Cardiac muscle cell (in vitro differentiated cells and primary cell): ENCODE results near the gene PATE4. TPM values are rescaled to one million over a fixed set of nuclear protein-coding genes. Genes with fewer than 3 reads are reported as not detected.
"Not testable (repeated sequence)": the region's sequence is repeated elsewhere in the genome, so short reads cannot be mapped to it uniquely, and the experiment has no call there.

Experiments used
- DNase-seq, 2 donors: peaks; one replicate each; pipeline versions ENCODE4 v3.0.0 to v3.0.0-alpha.2; 2010 to 2017; ENCODE audit warnings: low read depth in 1 of 2, low spot score in 1 of 2
- H3K27ac ChIP-seq: fragments of 200-600 bp; sonication (generic); 2 replicates; pipeline ENCODE4 v1.5.1; 2016
- H3K27me3 ChIP-seq: fragments of 200-600 bp; sonication (generic); 2 replicates; pipeline ENCODE4 v1.6.0; 2016; ENCODE audit warnings: control low read depth
- H3K36me3 ChIP-seq: fragments of 200-600 bp; sonication (generic); 2 replicates; pipeline ENCODE4 v1.5.1; 2016; ENCODE audit warnings: control low read depth
- H3K4me1 ChIP-seq: fragments of 200-600 bp; sonication (generic); 2 replicates; pipeline ENCODE4 v1.8.1; 2017; ENCODE audit warnings: low read depth, mild to moderate bottlenecking, mixed run types
- H3K4me3 ChIP-seq: fragments of 200-600 bp; sonication (generic); 2 replicates; pipeline ENCODE4 v1.5.1; 2016; ENCODE audit warnings: mild to moderate bottlenecking
- H3K9me3 ChIP-seq: fragments of 200-600 bp; sonication (generic); 2 replicates; pipeline ENCODE4 v1.5.1; 2017; ENCODE audit warnings: low read depth, mild to moderate bottlenecking, control low read depth
- CTCF ChIP-seq: IDR thresholded peaks from 2 replicates; pipeline ENCODE4 v1.5.1; 2012; ENCODE audit warnings: low read depth, mild to moderate bottlenecking, low read length
- polyA plus RNA-seq: library from polyadenylated mRNA; unstranded; fragments of >200 nt; fragmentation: Nextera tagmentation; extraction: Ambion mirVana; gene quantifications from 2 replicates; pipeline ENCODE4 v1.2.1, GENCODE V29; 2016
- total RNA-seq: library from RNA; depleted of rRNA; stranded (reverse); fragments of >200 nt; gene quantifications from 2 replicates; pipeline ENCODE4 v1.2.3, GENCODE V29; 2016

PATE4 gene
- total and polyA plus RNA-seq, 2 experiments from 2014 or later: not detected

- Histone ChIP-seq H3K27me3 (no peaks in the 10 kb centered on the region), H3K9me3 (peaks cover 5% of the 10 kb centered on the region), H3K36me3 (no peaks in the 10 kb centered on the region), H3K4me1 (no peaks in the 10 kb centered on the region), H3K27ac (no peak overlapping the region), H3K4me3 (no peak overlapping the region)
- no peak for TF ChIP-seq CTCF
- no peak for DNase-seq
Observed at GRCh38 chr11:125799808-125800207, 33.3 kb upstream of the PATE4 start.

GRCh38 chr11:125802387-125802786 lies 30.7 kb upstream of the PATE4 start:
- no peak overlapping the region for H3K27ac ChIP-seq
- H3K4me1 ChIP-seq: no peaks in the 10 kb centered on the region
- TF ChIP-seq CTCF: no peak
- H3K36me3 ChIP-seq: no peaks in the 10 kb centered on the region
- no peaks in the 10 kb centered on the region for H3K27me3 ChIP-seq
- peaks cover 5% of the 10 kb centered on the region for H3K9me3 ChIP-seq
- DNase-seq: no peak
- no peak overlapping the region for H3K4me3 ChIP-seq

- H3K36me3 ChIP-seq: no peaks in the 10 kb centered on the region
- H3K27me3 ChIP-seq: no peaks in the 10 kb centered on the region
- H3K9me3 ChIP-seq: no peaks in the 10 kb centered on the region
- H3K27ac ChIP-seq: no peak overlapping the region
- no peak for TF ChIP-seq CTCF
- peak in 1 of 2 donors; percentile 37 for DNase-seq
- no peaks in the 10 kb centered on the region for H3K4me1 ChIP-seq
- H3K4me3 ChIP-seq: no peak overlapping the region
Observed at GRCh38 chr11:125807909-125808308, 25.2 kb upstream of the PATE4 start.

- no peak overlapping the region for H3K27ac ChIP-seq
- no peak overlapping the region for H3K4me3 ChIP-seq
- no peak for TF ChIP-seq CTCF
- H3K27me3 ChIP-seq: no peaks in the 10 kb centered on the region
- no peaks in the 10 kb centered on the region for H3K36me3 ChIP-seq
- no peaks in the 10 kb centered on the region for H3K9me3 ChIP-seq
- DNase-seq: no peak
- H3K4me1 ChIP-seq: no peaks in the 10 kb centered on the region
Observed at GRCh38 chr11:125835748-125836147, 2.6 kb downstream of the PATE4 start.

DNA sequence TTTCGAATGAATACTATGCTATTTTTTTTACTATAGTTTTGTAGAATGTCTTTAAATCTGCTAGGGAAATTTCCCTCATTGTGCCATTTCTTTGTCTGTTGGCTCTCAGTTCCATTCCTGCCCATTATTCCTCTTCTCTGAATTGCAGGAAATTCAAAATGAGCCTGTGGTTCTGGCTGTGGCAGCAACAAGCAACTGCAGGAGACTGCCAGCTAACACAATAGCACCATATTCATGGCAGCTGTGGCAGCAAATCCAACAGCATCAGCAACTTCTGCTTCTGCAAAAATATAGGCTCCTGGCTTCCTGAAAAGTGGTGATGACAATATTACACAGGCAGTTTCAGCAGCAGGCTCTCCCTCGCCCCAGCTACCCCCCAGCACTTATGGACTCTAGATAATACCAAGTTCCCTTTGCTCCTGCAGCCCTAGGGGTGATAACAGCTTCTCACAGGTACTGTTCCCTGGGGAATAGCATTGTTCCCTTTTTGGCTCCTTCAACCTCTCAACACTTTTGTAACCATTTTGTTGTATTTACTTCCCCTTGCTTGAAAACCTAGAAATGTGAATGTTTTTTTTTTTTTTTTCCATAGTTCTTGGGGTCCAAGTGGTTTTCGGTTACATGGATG lies 9.3 kb downstream of the PATE4 start:
- Histone ChIP-seq H3K4me1 (no peaks in the 10 kb centered on the region), H3K4me3 (no peak overlapping the region), H3K27ac (no peak overlapping the region), H3K36me3 (no peaks in the 10 kb centered on the region), H3K27me3 (no peaks in the 10 kb centered on the region), H3K9me3 (no peaks in the 10 kb centered on the region)
- no peak for TF ChIP-seq CTCF
- DNase-seq: no peak

GRCh38 chr11:125846188-125846587 lies 13.1 kb downstream of the PATE4 start:
- Histone ChIP-seq H3K4me3 (no peak overlapping the region), H3K4me1 (no peaks in the 10 kb centered on the region), H3K36me3 (no peaks in the 10 kb centered on the region), H3K27ac (no peak overlapping the region), H3K27me3 (no peaks in the 10 kb centered on the region), H3K9me3 (no peaks in the 10 kb centered on the region)
- DNase-seq: no peak
- no peak for TF ChIP-seq CTCF

DNA sequence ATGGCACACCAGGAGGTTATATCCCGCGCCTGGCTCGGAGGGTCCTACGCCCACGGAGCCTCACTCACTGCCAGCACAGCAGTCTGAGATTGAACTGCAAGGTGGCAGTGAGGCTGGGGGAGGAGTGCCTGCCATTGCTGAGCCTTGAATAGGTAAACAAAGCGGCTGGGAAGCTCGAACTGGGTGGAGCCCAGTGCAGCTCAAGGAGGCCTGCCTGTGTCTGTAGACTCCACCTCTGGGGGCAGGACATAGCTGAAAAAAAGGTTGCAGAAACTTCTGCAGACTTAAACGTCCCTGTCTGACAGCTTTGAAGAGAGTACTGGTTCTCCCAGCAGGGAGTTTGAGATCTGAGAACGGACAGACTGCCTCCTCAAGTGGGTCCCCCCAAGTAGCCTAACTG lies 24.6 kb downstream of the PATE4 start:
- not testable (repeated sequence) for H3K36me3 ChIP-seq, H3K9me3 ChIP-seq, H3K4me3 ChIP-seq, H3K4me1 ChIP-seq, H3K27me3 ChIP-seq, DNase-seq, H3K27ac ChIP-seq

DNA sequence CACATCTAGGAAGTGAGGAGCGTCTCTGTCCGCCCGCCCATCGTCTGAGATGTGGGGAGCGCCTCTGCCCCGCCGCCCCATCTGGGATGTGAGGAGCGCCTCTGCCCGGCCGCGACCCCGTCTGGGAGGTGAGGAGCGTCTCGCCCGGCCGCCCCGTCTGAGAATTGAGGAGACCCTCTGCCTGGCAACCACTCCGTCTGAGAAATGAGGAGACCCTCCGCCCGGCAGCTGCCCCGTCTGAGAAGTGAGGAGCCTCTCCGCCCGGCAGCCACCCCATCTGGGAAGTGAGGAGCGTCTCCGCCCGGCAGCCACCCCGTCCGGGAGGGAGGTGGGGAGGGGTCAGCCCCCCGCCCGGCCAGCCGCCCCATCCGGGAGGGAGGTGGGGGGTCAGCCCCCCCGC lies 29.7 kb downstream of the PATE4 start:
- H3K9me3 ChIP-seq, H3K27me3 ChIP-seq, H3K4me1 ChIP-seq, H3K36me3 ChIP-seq, H3K27ac ChIP-seq, H3K4me3 ChIP-seq, DNase-seq: not testable (repeated sequence)

GRCh38 chr11:125865354-125865753 lies 32.2 kb downstream of the PATE4 start:
- DNase-seq, H3K4me3 ChIP-seq, H3K27ac ChIP-seq, H3K36me3 ChIP-seq, H3K4me1 ChIP-seq, H3K9me3 ChIP-seq, H3K27me3 ChIP-seq: not testable (repeated sequence)
